ACC112 (cell line): ENCODE results near the gene CDC42EP5.

Experiments
- H2AFZ ChIP-seq: fragments of 200-600 bp; sonication (generic); one replicate; pipeline ENCODE4 v1.6.0; 2017; ENCODE audit warnings: antibody characterized with exemption, low read length; ENCODE audit not compliant: unreplicated experiment
- H3K27ac ChIP-seq: fragments of 200-600 bp; sonication (generic); 2 replicates; pipeline ENCODE4 v1.5.1; 2014; ENCODE audit warnings: low read depth, mild to moderate bottlenecking, antibody characterized with exemption, low read length, moderate library complexity
- H3K27me3 ChIP-seq: fragments of 200-600 bp; sonication (generic); 2 replicates; pipeline ENCODE4 v1.6.1; 2014; ENCODE audit warnings: mild to moderate bottlenecking, antibody characterized with exemption, low read length, moderate library complexity, mixed read lengths; ENCODE audit not compliant: insufficient read depth
- H3K36me3 ChIP-seq: fragments of 200-600 bp; sonication (generic); 2 replicates; pipeline ENCODE4 v1.6.1; 2016; ENCODE audit warnings: mild to moderate bottlenecking, antibody characterized with exemption, low read length, moderate library complexity, mixed read lengths; ENCODE audit not compliant: insufficient read depth
- H3K4me1 ChIP-seq: fragments of 200-600 bp; sonication (generic); one replicate; pipeline ENCODE4 v1.6.1; 2016; ENCODE audit warnings: low read length, mixed read lengths; ENCODE audit not compliant: insufficient read depth, unreplicated experiment, control insufficient read depth
- H3K4me3 ChIP-seq: fragments of 200-600 bp; sonication (generic); 2 replicates; pipeline ENCODE4 v1.5.1; 2014; ENCODE audit warnings: mild to moderate bottlenecking, low read depth, low read length
- H3K79me2 ChIP-seq: fragments of 200-600 bp; sonication (generic); one replicate; pipeline ENCODE4 v1.6.0; 2016; ENCODE audit warnings: low read length; ENCODE audit not compliant: control insufficient read depth, unreplicated experiment, insufficient read depth

The CDC42EP5 gene

DNA sequence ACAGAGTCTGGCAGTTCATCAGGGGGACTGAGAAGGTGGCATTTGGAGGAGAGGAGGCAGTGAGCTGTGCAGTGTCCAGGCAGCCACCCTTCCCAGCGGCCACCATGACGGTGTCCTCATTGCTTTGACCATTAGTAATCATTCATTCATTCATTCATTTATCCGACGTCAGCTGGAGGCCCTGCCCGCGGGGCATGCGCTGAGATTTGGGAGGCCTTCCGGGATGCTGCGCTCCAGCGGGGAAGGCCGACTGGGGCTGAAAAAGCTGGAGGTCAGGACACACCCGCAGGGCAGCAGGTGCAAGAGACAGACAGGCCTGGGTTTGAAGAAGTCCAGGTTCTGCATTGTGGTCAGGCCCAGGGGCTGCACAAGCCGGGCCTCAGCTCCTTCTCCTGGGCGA, 48.9 kb downstream of the CDC42EP5 start:
- H3K27me3 ChIP-seq: peaks cover 10% of the 10 kb centered on the region; the same call in 1 of the 2 replicates
- no peak overlapping the region for H3K27ac ChIP-seq
- no peak overlapping the region for H2AFZ ChIP-seq
- no peaks in the 10 kb centered on the region for H3K79me2 ChIP-seq
- no peak overlapping the region for H3K4me3 ChIP-seq
- no peaks in the 10 kb centered on the region for H3K4me1 ChIP-seq
- no peaks in the 10 kb centered on the region for H3K36me3 ChIP-seq

DNA sequence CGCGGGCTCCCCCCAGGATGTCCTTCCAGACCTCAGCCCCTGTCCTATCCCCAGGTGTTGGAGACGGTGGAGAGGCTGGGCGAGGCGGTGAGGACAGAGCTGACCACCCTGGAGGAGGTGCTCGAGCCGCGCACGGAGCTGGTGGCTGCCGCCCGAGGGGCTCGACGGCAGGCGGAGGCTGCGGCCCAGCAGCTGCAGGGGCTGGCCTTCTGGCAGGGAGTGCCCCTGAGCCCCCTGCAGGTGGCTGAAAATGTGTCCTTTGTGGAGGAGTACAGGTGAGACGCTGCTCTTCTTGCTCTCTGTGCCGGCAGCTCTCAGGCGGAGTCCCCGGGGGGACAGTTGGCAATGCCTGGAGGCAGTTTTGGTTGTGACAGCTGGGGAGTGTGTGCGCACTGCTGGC, 51.0 kb downstream of the CDC42EP5 start:
- H2AFZ ChIP-seq: no peak overlapping the region
- H3K27me3 ChIP-seq: peaks cover 19% of the 10 kb centered on the region; the same call in 1 of the 2 replicates
- no peaks in the 10 kb centered on the region for H3K4me1 ChIP-seq
- no peak overlapping the region for H3K27ac ChIP-seq
- no peaks in the 10 kb centered on the region for H3K36me3 ChIP-seq
- H3K4me3 ChIP-seq: no peak overlapping the region
- no peaks in the 10 kb centered on the region for H3K79me2 ChIP-seq

DNA sequence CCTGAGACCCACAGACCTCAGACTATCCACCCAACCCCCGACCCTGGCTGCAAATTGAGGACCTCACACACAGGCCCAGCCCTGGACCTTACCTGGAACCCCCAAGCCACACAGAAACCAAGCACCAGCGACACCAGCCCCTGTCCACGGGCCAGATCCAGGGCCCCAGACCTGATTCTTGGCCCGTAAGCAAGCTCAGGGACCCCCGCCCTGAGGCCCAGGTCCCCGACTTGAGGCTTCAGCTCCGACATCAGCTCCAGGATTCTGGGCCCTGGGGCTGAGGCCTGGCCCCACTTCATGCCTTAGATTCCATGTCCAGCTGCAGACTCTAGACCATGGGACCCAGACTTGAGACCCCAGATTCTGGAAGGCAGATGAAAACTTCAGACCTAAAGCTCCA, 51.6 kb downstream of the CDC42EP5 start:
- Histone ChIP-seq H3K27me3 (peaks cover 25% of the 10 kb centered on the region; the same call in 1 of the 2 replicates), H3K36me3 (no peaks in the 10 kb centered on the region), H3K4me1 (no peaks in the 10 kb centered on the region), H3K79me2 (no peaks in the 10 kb centered on the region), H3K4me3 (no peak overlapping the region), H2AFZ (no peak overlapping the region), H3K27ac (no peak overlapping the region)

DNA sequence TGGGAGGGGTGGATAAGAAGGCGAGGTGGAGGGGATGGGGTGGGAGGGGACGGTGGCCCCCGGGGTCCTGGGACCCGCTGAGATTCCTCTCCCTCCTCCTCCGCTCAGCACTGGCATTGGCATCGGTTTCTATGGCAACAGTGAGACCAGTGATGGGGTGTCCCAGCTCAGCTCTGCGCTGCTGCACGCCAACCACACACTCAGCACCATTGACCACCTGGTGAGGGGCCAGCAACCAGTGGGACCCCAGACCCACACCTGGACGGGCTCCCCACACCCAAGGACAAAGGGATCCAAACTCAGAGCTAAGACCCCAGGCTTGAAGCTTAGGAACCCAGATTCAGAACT, 52.0 kb downstream of the CDC42EP5 start:
- Histone ChIP-seq H2AFZ (no peak overlapping the region), H3K36me3 (no peaks in the 10 kb centered on the region), H3K27ac (no peak overlapping the region), H3K4me1 (no peaks in the 10 kb centered on the region), H3K4me3 (no peak overlapping the region), H3K79me2 (no peaks in the 10 kb centered on the region), H3K27me3 (peaks cover 29% of the 10 kb centered on the region)

DNA sequence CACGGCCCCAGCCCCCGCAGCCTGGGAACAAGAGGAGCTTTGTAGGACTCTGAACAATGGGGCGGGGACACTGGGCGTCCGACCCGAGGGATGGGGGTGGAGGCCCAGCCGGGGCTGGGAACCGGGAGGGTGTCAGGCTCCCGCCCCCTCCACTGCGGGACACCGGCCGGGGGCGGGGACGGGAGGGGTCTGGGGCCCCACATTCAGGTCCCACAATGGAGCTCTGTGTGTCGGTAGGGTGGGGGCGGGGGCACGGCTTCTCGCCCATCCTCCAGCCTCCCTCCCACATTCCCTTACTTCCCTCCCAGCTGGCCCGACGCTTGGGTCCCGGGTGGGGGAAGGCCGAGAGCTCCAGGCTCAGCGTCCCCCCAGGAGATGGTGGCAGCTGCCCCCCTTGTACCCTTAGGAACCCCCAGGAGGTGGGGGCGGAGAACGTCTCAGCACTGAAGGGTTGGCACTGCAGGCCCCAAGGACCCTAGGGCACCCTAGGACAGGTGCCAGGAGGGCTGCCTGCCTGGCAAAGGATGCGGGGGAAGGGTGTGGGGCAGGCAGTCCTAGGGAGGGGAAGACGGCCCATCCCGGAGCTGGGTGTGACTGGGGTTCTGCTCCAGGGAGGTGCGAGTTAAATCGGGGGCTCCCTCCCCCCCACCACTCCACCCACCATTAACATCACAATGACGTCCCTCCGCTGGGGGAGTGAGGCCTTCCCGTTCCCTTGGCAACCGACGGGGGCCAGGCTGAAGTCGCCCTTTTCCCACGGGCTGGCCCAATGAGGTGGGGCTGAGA, 52.5 kb downstream of the CDC42EP5 start:
- Histone ChIP-seq H2AFZ (no peak overlapping the region), H3K36me3 (no peaks in the 10 kb centered on the region), H3K4me3 (no peak overlapping the region), H3K27ac (no peak overlapping the region), H3K27me3 (peaks cover 34% of the 10 kb centered on the region), H3K79me2 (no peaks in the 10 kb centered on the region), H3K4me1 (no peaks in the 10 kb centered on the region)

DNA sequence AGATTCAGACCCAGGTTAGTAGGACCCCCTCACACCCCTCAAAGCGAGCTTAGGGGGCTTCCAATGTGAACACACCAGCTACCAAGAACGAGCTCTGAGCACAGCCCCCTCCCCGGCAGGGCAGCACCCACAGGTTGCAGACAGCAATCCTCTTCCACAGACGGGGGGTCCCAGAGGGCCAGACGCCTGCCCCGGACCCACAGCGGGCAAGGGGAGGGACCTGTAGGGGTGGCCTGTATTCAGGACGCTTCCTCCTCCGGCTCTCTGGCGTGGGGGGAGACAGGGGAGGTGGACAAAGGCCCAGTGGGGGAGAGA, 53.1 kb downstream of the CDC42EP5 start:
- Histone ChIP-seq H3K27ac (no peak overlapping the region), H3K4me3 (no peak overlapping the region), H3K27me3 (peaks cover 38% of the 10 kb centered on the region), H3K4me1 (no peaks in the 10 kb centered on the region), H3K79me2 (no peaks in the 10 kb centered on the region), H2AFZ (no peak overlapping the region), H3K36me3 (no peaks in the 10 kb centered on the region)

DNA sequence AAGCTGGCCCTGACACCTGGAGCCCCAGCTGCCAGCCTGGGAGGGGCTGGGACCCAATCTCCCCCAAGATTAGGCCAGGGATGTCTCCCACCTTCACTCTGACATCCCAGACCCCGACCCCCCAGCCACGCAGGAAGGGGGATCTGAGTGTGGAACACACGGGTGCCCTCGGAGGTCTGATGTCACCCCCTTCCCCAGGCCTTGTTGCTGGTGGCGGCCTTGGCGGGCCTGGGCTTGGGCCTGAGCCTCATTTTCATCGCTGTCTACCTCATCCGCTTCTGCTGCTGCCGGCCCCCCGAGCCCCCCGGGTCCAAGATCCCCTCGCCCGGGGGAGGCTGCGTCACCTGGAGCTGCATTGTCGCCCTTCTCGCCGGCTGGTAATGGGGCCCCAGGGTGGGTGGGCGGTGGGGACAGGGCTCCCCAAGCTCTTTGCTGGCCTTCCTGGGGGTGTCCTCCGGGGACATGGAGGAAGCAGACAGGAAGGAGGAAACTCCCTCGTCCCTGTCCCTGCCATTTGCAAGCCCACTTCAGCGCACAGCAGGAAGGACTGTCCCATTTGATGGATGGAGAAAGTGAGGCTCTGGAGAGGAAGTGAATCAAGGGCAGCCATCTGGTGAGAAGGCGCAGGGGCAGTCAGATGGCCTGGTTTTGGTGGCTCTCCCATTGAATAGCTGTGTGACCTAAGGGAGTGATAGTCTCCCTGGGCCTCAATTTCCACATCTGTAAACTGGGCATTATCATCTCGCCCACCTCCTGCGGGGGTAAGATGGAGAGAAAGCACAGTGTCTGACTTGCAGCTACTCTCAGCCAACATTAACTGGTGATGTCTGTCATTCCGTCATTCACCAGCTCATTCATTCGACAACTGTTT, 53.9 kb downstream of the CDC42EP5 start:
- no peak overlapping the region for H2AFZ ChIP-seq
- H3K27ac ChIP-seq: no peak overlapping the region
- no peaks in the 10 kb centered on the region for H3K36me3 ChIP-seq
- no peaks in the 10 kb centered on the region for H3K79me2 ChIP-seq
- H3K4me1 ChIP-seq: no peaks in the 10 kb centered on the region
- peaks cover 47% of the 10 kb centered on the region for H3K27me3 ChIP-seq
- H3K4me3 ChIP-seq: no peak overlapping the region

DNA sequence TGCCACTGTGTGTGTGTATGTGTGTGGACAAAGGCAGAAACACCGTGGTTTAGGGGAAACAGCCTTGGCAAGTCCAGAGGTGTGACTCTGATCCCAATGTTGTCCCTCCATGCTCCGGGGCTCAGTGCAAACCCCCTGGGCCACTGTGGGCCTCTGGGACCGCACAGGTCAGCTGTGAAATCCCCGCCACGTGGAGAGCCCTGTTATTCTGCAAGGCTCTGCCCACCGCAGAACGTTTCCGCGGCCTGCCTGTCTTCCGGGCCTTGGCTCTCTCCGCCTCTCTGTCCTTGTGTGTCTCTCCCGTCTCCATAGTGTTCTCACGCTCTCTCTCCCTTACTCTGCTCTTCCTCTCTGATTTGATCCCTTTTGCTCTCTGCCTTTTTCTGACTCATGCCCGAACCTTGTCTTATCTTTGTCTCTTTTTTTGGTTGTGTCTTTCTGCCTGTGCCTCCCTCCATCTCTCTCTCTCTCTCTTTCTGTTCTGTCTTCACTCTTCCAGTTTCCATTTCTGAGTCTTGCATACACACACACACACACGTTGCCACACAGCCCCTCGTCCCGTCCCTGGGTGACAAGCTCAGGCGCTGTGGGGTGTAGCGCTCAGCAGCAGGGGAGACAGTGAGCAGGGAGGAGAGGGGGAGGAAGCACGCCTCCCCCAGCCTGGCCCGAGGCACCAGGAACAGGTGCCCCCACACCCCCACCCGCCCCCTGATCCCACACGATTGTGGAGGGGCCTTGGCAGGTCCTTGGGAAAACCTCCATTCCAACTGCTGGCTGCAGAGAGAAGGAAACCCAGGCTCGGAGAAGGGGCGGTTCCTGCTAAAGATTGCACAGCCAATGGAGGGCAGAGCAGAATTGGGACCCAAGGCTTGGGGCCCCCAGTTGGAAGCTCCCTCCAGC, 54.8 kb downstream of the CDC42EP5 start:
- Histone ChIP-seq H3K27ac (no peak overlapping the region), H3K4me1 (no peaks in the 10 kb centered on the region), H3K4me3 (no peak overlapping the region), H3K36me3 (no peaks in the 10 kb centered on the region), H3K27me3 (peaks cover 47% of the 10 kb centered on the region), H2AFZ (no peak overlapping the region), H3K79me2 (no peaks in the 10 kb centered on the region)

DNA sequence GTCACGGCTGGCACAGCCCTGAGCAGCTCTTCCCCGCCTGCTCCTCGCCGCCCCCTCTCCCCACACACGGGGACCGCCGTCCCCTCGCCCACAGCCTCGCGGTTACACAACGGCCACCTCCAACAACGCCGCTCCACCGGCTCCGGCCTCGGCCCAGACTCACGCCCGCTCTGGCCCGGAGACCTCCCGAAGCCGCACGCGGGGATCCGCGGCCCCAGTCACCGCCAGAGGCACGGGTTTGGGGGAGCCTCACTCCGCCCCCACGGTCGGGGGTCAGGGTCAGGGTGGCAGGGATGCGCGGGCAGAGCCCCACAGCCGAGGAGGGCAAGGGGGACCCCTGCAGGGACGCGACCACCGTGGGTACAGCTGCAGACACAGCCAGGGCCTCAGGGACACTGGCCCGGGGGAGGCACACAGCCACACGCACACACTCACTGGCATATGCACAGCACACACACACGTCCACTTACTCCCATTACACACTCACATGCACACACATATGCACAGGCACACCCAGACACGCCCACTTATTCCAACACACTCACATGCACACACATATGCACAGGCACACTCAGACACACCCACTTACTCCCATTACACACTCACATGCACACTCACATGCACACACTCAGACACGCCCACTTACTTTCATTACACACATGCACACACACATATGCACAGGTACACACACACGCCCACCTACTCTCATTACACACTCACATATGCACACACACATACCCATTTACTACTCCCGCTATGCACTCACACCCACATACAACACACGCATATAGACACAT, 56.2 kb downstream of the CDC42EP5 start:
- H3K36me3 ChIP-seq: no peaks in the 10 kb centered on the region
- H3K4me1 ChIP-seq: no peaks in the 10 kb centered on the region
- H3K4me3 ChIP-seq: no peak overlapping the region
- no peak overlapping the region for H3K27ac ChIP-seq
- H2AFZ ChIP-seq: no peak overlapping the region
- peaks cover 47% of the 10 kb centered on the region for H3K27me3 ChIP-seq
- H3K79me2 ChIP-seq: no peaks in the 10 kb centered on the region
